NT2/D1 (cell line): ENCODE measurements around the gene BGN.

Experiments used
- DNase-seq: peaks from one replicate; pipeline ENCODE4 v3.0.0-alpha.2; 2011; ENCODE audit warnings: low read depth, low spot score
- H3K27me3 ChIP-seq: 2 replicates; pipeline ENCODE4 v1.6.0; 2011; ENCODE audit warnings: mild to moderate bottlenecking; ENCODE audit not compliant: insufficient read length, insufficient read depth
- H3K36me3 ChIP-seq: 2 replicates; pipeline ENCODE4 v1.6.1; 2011; ENCODE audit warnings: mild to moderate bottlenecking, low read length, mixed read lengths; ENCODE audit not compliant: insufficient read depth, insufficient read length
- H3K4me1 ChIP-seq: 2 replicates; pipeline ENCODE4 v1.5.1; 2011; ENCODE audit not compliant: insufficient read depth, insufficient read length
- H3K4me3 ChIP-seq: 2 replicates; pipeline ENCODE4 v1.5.1; 2011; ENCODE audit warnings: low read depth; ENCODE audit not compliant: insufficient read length
- H3K9ac ChIP-seq: 2 replicates; pipeline ENCODE4 v1.6.0; 2011; ENCODE audit warnings: low read depth; ENCODE audit not compliant: insufficient read length
- H3K9me3 ChIP-seq: 2 replicates; pipeline ENCODE4 v1.5.1; 2011; ENCODE audit warnings: mild to moderate bottlenecking, low read length; ENCODE audit not compliant: insufficient read depth
- SUZ12 ChIP-seq: IDR thresholded peaks from 2 replicates; pipeline ENCODE4 v1.6.1; 2011; ENCODE audit not compliant: insufficient read length, insufficient read depth; ENCODE audit errors: extremely low read depth
- YY1 ChIP-seq: IDR thresholded peaks from 2 replicates; pipeline ENCODE4 v1.6.1; 2011; ENCODE audit not compliant: insufficient read length, insufficient read depth
- ZNF274 ChIP-seq: IDR thresholded peaks from 2 replicates; pipeline ENCODE4 v1.6.1; 2011; ENCODE audit warnings: mild to moderate bottlenecking, low read depth, low read length

BGN gene

GRCh38 chrX:153500676-153501280 is 6.0 kb downstream of the BGN start:
- DNase-seq, result no peak
- no peak overlapping the region for H3K9ac ChIP-seq
- no peaks in the 10 kb centered on the region for H3K27me3 ChIP-seq
- H3K4me1 ChIP-seq, result no peaks in the 10 kb centered on the region
- H3K9me3 ChIP-seq, result no peaks in the 10 kb centered on the region
- H3K36me3 ChIP-seq, result no peaks in the 10 kb centered on the region
- TF ChIP-seq YY1, result no peak
- no peak overlapping the region for H3K4me3 ChIP-seq

GRCh38 chrX:153501530-153501929 is 6.8 kb downstream of the BGN start:
- Histone ChIP-seq H3K36me3 (no peaks in the 10 kb centered on the region), H3K9ac (no peak overlapping the region), H3K9me3 (no peaks in the 10 kb centered on the region), H3K27me3 (no peaks in the 10 kb centered on the region), H3K4me1 (no peaks in the 10 kb centered on the region), H3K4me3 (no peak overlapping the region)
- TF ChIP-seq YY1 (no peak), SUZ12 (no peak), ZNF274 (no peak)
- DNase-seq, result no peak

- Histone ChIP-seq H3K4me1 (no peaks in the 10 kb centered on the region), H3K27me3 (no peaks in the 10 kb centered on the region), H3K36me3 (no peaks in the 10 kb centered on the region), H3K9me3 (no peaks in the 10 kb centered on the region), H3K9ac (no peak overlapping the region), H3K4me3 (no peak overlapping the region)
- TF ChIP-seq ZNF274 (no peak), YY1 (no peak), SUZ12 (no peak)
- no peak for DNase-seq
These were observed 7.4 kb downstream of the BGN start for GRCh38 chrX:153502131-153502530.

- no peaks in the 10 kb centered on the region for H3K9me3 ChIP-seq
- H3K4me1 ChIP-seq, result peaks cover 1% of the 10 kb centered on the region
- H3K36me3 ChIP-seq, result no peaks in the 10 kb centered on the region
- no peak overlapping the region for H3K9ac ChIP-seq
- no peak overlapping the region for H3K4me3 ChIP-seq
- no peak for DNase-seq
- H3K27me3 ChIP-seq, result no peaks in the 10 kb centered on the region
- TF ChIP-seq SUZ12, result no peak
- no peak for TF ChIP-seq ZNF274
- no peak for TF ChIP-seq YY1
These were observed 8.0 kb downstream of the BGN start for GRCh38 chrX:153502796-153503195.

GRCh38 chrX:153504445-153505016 is 9.8 kb downstream of the BGN start:
- Histone ChIP-seq H3K36me3 (no peaks in the 10 kb centered on the region), H3K9me3 (no peaks in the 10 kb centered on the region), H3K9ac (no peak overlapping the region), H3K4me1 (peaks cover 3% of the 10 kb centered on the region), H3K27me3 (no peaks in the 10 kb centered on the region), H3K4me3 (no peak overlapping the region)
- no peak for DNase-seq
- TF ChIP-seq YY1 (no peak), ZNF274 (no peak), SUZ12 (no peak)

DNA sequence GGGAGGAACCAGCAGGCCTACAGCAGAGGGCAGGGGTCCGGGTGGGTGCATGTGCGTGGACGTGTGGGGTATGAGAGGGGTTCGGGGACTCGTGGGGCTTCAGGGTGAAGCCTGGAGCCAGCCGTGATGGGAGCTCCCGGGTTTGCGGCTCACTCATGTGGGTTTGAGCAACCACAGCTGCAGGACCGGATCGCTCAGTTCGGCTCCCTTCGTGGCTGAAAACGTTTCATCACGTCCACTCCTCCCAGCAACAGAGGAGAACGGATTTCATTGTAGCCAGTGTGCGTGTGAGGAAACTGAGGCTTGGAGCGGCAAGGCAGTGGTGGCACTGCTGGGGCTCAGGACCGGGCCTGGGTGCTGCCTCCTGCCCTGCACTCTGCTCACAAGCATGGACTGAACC is 10.6 kb downstream of the BGN start:
- DNase-seq, result no peak
- TF ChIP-seq ZNF274 (no peak), YY1 (no peak), SUZ12 (no peak)
- no peaks in the 10 kb centered on the region for H3K36me3 ChIP-seq
- H3K27me3 ChIP-seq, result no peaks in the 10 kb centered on the region
- H3K9ac ChIP-seq, result no peak overlapping the region
- H3K4me3 ChIP-seq, result no peak overlapping the region
- peaks cover 3% of the 10 kb centered on the region for H3K4me1 ChIP-seq
- H3K9me3 ChIP-seq, result no peaks in the 10 kb centered on the region

GRCh38 chrX:153507484-153508178 is 12.9 kb downstream of the BGN start:
- Histone ChIP-seq H3K9me3 (no peaks in the 10 kb centered on the region), H3K36me3 (no peaks in the 10 kb centered on the region), H3K27me3 (no peaks in the 10 kb centered on the region), H3K4me3 (no peak overlapping the region), H3K4me1 (peaks cover 3% of the 10 kb centered on the region), H3K9ac (no peak overlapping the region)
- peak; percentile 39 for DNase-seq
- TF ChIP-seq ZNF274, result no peak
- TF ChIP-seq SUZ12, result no peak
- no peak for TF ChIP-seq YY1
